Measurements from ENCODE around the gene IL27RA.

Gene IL27RA

DNA sequence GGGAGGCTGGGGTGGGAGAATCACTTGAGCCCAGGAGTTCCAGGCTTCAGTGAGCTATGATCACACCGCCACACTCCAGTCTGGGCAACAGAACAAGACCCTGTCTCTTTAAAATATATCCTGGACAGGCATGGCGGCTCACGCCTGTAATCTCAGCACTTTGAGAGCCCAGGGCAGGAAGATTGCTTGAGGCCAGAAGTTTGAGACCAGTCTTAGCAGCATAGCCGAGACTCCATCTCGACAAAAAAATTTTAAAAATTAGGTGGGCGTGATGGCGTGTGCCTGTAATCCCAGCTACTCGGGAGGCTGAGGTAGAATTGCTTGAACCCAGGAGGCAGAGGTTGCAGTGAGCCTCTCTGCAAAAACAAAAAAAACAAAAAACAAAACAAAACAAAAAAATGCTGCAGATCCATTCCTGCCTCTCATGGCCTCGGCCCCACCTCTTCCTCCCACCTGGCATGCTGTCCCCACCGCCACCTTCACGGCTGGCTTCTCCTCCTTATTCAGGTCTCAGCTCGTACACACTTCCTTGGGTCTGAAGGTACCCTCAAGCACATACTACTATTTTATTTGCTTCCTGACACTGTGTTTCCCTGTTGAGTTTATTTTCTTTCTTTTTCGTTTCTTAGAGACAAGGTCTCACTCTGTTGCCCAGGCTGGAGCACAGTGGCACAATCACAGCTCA lies 30.7 kb upstream of the IL27RA start:
- Histone ChIP-seq H3K4me1 (ENCODE audit: control insufficient read depth, insufficient read depth, low read length, poor library complexity, severe bottlenecking) (no peaks in the 10 kb centered on the region), H3K4me3 (ENCODE audit: extremely low read depth, insufficient read depth, low read length, poor library complexity, severe bottlenecking) (no peak overlapping the region), H3K27ac (ENCODE audit: low read depth, low read length, severe bottlenecking) (no peak overlapping the region), H3K9me3 (ENCODE audit: control insufficient read depth, low read length) (peaks cover 20% of the 10 kb centered on the region), H3K36me3 (ENCODE audit: control insufficient read depth, insufficient read depth, low read length) (peaks cover 26% of the 10 kb centered on the region)
- WGBS, 2 experiments (ENCODE audit: insufficient coverage in 2 of 2): 92 to 95% methylated on average over 10 to 13 of the region's 13 CpGs

DNA sequence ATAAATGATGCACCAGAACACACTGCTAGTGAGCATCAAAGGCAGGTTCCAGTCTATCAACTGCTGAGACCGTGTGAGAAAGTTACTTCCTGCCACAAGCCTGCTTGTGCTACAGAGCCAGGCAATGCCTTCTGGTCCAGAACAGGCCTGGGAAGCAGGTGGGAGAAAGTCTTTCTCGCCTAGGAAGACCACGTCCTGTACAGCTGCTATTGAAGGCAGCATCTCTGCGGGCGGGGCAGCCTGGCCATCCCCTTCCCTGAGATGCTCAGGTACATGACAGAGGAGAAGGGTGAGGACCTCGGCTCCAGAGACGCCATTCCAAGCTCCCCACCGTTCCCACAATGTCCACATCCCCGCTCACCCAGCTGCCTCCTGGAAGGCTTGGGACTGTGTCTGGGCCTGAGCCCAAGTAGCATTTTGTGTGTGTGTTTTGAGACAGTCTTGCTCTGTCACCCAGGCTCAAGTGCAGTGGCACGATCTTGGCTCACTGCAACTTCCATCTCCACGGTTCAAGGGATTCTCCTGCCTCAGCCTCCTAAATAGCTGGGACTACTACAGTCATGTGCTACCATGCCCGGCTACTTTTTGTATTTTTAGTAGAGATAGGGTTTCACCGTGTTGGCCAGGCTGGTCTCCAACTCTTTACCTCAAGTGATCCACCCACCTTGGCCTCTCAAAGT lies 28.9 kb upstream of the IL27RA start:
- WGBS, 2 experiments (ENCODE audit: insufficient coverage in 2 of 2): 90 to 92% methylated on average over 9 to 11 of the region's 13 CpGs
- Histone ChIP-seq H3K9me3 (ENCODE audit: control insufficient read depth, low read length) (peaks cover 20% of the 10 kb centered on the region), H3K27ac (ENCODE audit: low read depth, low read length, severe bottlenecking) (no peak overlapping the region), H3K4me1 (ENCODE audit: control insufficient read depth, insufficient read depth, low read length, poor library complexity, severe bottlenecking) (no peaks in the 10 kb centered on the region), H3K4me3 (ENCODE audit: extremely low read depth, insufficient read depth, low read length, poor library complexity, severe bottlenecking) (no peak overlapping the region), H3K36me3 (ENCODE audit: control insufficient read depth, insufficient read depth, low read length) (peaks cover 18% of the 10 kb centered on the region)

DNA sequence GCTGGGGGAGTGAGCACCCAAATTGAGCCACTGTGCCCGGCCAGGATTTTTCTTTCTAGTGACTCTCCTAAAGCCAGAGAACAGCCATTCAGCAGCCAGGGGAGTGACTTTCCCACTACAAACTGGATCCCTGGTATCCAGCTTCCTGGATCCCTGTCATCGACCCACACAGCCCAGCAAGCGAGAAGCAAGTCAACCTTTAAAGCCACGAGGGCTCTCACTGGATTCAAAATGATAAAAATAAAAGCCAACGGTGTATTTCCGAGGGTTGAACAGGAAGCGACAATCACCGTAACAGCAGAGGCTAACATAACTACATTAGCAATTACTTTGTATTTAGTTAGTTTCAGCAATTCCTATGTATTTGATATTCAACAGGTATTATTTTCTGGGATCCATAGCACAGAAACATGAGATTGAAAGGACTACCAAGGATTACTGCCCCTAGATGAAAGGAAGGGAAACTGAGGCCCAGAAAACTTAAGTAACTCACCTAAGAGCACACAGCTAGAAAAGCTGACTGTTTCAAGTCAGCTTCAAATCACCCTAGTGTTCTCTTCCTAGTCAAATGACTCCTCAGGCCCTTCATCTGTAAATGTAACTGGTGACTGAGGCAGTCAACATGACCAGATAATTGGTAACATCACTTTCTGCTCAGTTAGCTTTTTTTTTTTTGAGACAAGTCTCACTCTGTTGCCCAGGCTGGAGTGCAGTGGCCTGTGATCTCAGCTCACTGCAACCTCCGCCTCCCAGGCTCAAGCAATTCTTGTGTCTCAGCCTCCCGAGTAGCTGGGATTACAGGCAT lies 28.1 kb upstream of the IL27RA start:
- H3K9me3 ChIP-seq (ENCODE audit: control insufficient read depth, low read length): peaks cover 19% of the 10 kb centered on the region
- H3K36me3 ChIP-seq (ENCODE audit: control insufficient read depth, insufficient read depth, low read length): peaks cover 18% of the 10 kb centered on the region
- 90 to 94% methylated on average over 3 to 6 of the region's 10 CpGs for WGBS, 2 experiments (ENCODE audit: insufficient coverage in 2 of 2)
- H3K27ac ChIP-seq (ENCODE audit: low read depth, low read length, severe bottlenecking): no peak overlapping the region
- no peak overlapping the region for H3K4me3 ChIP-seq (ENCODE audit: extremely low read depth, insufficient read depth, low read length, poor library complexity, severe bottlenecking)
- no peaks in the 10 kb centered on the region for H3K4me1 ChIP-seq (ENCODE audit: control insufficient read depth, insufficient read depth, low read length, poor library complexity, severe bottlenecking)

DNA sequence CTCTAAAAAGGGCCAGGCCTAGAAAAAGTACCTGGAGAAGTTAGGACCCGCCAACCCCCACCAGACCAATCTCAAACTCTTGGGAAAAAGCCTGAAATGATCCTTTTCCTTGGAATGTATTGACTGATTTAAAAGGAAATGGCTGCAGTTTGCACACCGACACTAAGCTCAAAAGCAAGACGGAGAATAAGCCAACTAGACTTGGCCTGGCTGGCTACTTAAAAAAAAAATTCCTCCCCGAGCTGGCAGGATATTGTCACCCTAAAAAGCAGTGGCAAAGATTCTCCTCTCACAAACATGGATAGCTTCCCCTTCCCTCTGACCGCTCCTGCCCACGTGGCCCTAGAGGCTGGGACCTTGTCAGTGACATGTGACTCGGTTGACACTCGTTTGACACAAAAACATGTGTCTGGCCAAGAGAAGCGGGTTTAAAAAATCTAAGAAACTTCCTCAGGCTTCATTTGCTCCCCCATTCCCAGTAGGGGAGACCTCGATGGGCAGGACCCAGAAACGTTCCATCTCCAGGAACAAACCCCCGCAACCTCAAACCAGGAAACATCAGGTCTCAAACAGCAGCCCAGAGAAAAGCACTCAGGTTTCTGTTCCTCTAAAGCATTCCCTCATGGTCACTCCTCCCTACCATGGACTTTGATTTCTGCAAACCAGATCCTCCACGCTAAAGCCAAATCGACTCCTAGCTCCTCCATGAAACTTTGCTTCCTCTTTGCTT lies 26.8 kb upstream of the IL27RA start:
- 87% methylated on average over 12 to 13 of the region's 14 CpGs for WGBS, 2 experiments (ENCODE audit: insufficient coverage in 2 of 2)
- Histone ChIP-seq H3K27ac (ENCODE audit: low read depth, low read length, severe bottlenecking) (peak overlapping the region; percentile 100), H3K4me1 (ENCODE audit: control insufficient read depth, insufficient read depth, low read length, poor library complexity, severe bottlenecking) (no peaks in the 10 kb centered on the region), H3K9me3 (ENCODE audit: control insufficient read depth, low read length) (peaks cover 6% of the 10 kb centered on the region), H3K36me3 (ENCODE audit: control insufficient read depth, insufficient read depth, low read length) (peaks cover 7% of the 10 kb centered on the region), H3K4me3 (ENCODE audit: extremely low read depth, insufficient read depth, low read length, poor library complexity, severe bottlenecking) (no peak overlapping the region)

- H3K4me1 ChIP-seq (ENCODE audit: control insufficient read depth, insufficient read depth, low read length, poor library complexity, severe bottlenecking): no peaks in the 10 kb centered on the region
- H3K4me3 ChIP-seq (ENCODE audit: extremely low read depth, insufficient read depth, low read length, poor library complexity, severe bottlenecking): peak overlapping the region; percentile 63
- H3K9me3 ChIP-seq (ENCODE audit: control insufficient read depth, low read length): no peaks in the 10 kb centered on the region
- WGBS, 2 experiments (ENCODE audit: insufficient coverage in 2 of 2): 17 to 100% methylated on average over 4 to 24 of the region's 50 CpGs
- peak overlapping the region; percentile 100 for H3K27ac ChIP-seq (ENCODE audit: low read depth, low read length, severe bottlenecking)
- H3K36me3 ChIP-seq (ENCODE audit: control insufficient read depth, insufficient read depth, low read length): no peaks in the 10 kb centered on the region
Measured at GRCh38 chr19:14005349-14006084, 26.0 kb upstream of the IL27RA start.

DNA sequence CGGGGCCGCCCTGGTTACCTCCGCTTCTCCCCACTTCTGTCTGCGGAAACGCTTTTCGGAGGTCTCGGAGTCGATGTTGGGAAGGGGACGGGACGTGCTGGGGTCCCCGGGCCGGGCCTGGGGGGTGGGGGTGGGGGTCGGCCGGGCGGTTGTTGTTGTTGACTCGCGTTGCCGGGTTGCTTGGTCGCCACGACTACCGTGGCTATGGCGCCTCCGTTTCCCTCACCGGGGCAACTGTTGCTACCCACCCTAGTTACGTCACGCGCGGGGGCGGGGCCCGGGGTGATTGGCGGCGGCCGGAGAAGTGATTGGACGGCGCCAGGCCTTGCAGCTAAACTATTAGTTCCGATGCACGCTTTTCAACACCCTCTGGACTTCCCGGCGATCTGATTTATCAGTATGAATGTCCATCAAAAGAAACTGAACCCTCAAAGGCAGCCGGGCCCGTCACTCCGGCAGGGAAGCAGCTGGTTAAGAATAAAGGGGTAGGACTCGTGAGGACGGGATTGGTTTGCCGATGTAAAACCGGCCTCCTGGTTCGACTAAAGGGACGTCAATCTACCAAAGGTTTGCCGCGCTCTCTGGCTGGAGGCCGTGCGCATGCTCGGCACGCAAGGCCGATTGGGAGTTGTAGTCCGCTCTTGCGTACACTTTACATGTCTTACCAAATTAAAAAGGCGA lies 25.3 kb upstream of the IL27RA start, which contains the start of gene RFX1:
RFX1 (minus strand) TSS at position 236 of the 681 bp plus-strand sequence. CDS start 12,477 bp downstream, outside the sequence.
- WGBS, 2 experiments (ENCODE audit: insufficient coverage in 2 of 2): 0% methylated on average over 36 to 42 of the region's 58 CpGs
- Histone ChIP-seq H3K36me3 (ENCODE audit: control insufficient read depth, insufficient read depth, low read length) (no peaks in the 10 kb centered on the region), H3K9me3 (ENCODE audit: control insufficient read depth, low read length) (no peaks in the 10 kb centered on the region), H3K27ac (ENCODE audit: low read depth, low read length, severe bottlenecking) (peak within 1 kb of the TSS; percentile 100), H3K4me3 (ENCODE audit: extremely low read depth, insufficient read depth, low read length, poor library complexity, severe bottlenecking) (peak within 1 kb of the TSS; percentile 63), H3K4me1 (ENCODE audit: control insufficient read depth, insufficient read depth, low read length, poor library complexity, severe bottlenecking) (no peaks in the 10 kb centered on the region)

- WGBS, 2 experiments (ENCODE audit: insufficient coverage in 2 of 2): 1 to 2% methylated on average over 30 to 37 of the region's 56 CpGs
- no peaks in the 10 kb centered on the region for H3K4me1 ChIP-seq (ENCODE audit: control insufficient read depth, insufficient read depth, low read length, poor library complexity, severe bottlenecking)
- H3K27ac ChIP-seq (ENCODE audit: low read depth, low read length, severe bottlenecking): peak overlapping the region; percentile 100
- no peaks in the 10 kb centered on the region for H3K9me3 ChIP-seq (ENCODE audit: control insufficient read depth, low read length)
- H3K36me3 ChIP-seq (ENCODE audit: control insufficient read depth, insufficient read depth, low read length): no peaks in the 10 kb centered on the region
- peak overlapping the region; percentile 63 for H3K4me3 ChIP-seq (ENCODE audit: extremely low read depth, insufficient read depth, low read length, poor library complexity, severe bottlenecking)
Measured at GRCh38 chr19:14006766-14007562, 24.6 kb upstream of the IL27RA start.

GRCh38 chr19:14012378-14012915 lies 19.1 kb upstream of the IL27RA start:
- Histone ChIP-seq H3K27ac (ENCODE audit: low read depth, low read length, severe bottlenecking) (no peak overlapping the region), H3K4me1 (ENCODE audit: control insufficient read depth, insufficient read depth, low read length, poor library complexity, severe bottlenecking) (no peaks in the 10 kb centered on the region)
- WGBS, 2 experiments (ENCODE audit: insufficient coverage in 2 of 2): no CpG with 5 or more reads among the region's 2 CpGs

GRCh38 chr19:14015524-14016035 lies 16.0 kb upstream of the IL27RA start:
- Histone ChIP-seq H3K27ac (ENCODE audit: low read depth, low read length, severe bottlenecking) (no peak overlapping the region), H3K36me3 (ENCODE audit: control insufficient read depth, insufficient read depth, low read length) (no peaks in the 10 kb centered on the region), H3K4me1 (ENCODE audit: control insufficient read depth, insufficient read depth, low read length, poor library complexity, severe bottlenecking) (no peaks in the 10 kb centered on the region), H3K4me3 (ENCODE audit: extremely low read depth, insufficient read depth, low read length, poor library complexity, severe bottlenecking) (no peak overlapping the region), H3K9me3 (ENCODE audit: control insufficient read depth, low read length) (peaks cover 4% of the 10 kb centered on the region)
- WGBS, 2 experiments (ENCODE audit: insufficient coverage in 2 of 2): 84 to 100% methylated on average over 5 of the region's 8 CpGs

More at GRCh38 chr19:14012378-14012915, 19.1 kb upstream of the IL27RA start:
- H3K9me3 ChIP-seq (ENCODE audit: control insufficient read depth, low read length): peaks cover 4% of the 10 kb centered on the region
- no peaks in the 10 kb centered on the region for H3K36me3 ChIP-seq (ENCODE audit: control insufficient read depth, insufficient read depth, low read length)
- H3K4me3 ChIP-seq (ENCODE audit: extremely low read depth, insufficient read depth, low read length, poor library complexity, severe bottlenecking): no peak overlapping the region

Data from mesodermal cell (in vitro differentiated cells).